Panc1 (cell line): Measurements from ENCODE around the gene MYMK.

Experiments used
- CTCF ChIP-seq: fragments of 450-650 bp; IDR thresholded peaks from 2 replicates; pipeline ENCODE4 v1.5.1; 2017; ENCODE audit warnings: mild to moderate bottlenecking
- POLR2AphosphoS5 ChIP-seq: IDR thresholded peaks from 2 replicates; pipeline ENCODE4 v1.6.1; 2012; ENCODE audit warnings: mild to moderate bottlenecking, low read depth, low read length, moderate library complexity
- SIN3A ChIP-seq: IDR thresholded peaks from 2 replicates; pipeline ENCODE4 v1.6.1; 2012; ENCODE audit warnings: low read depth, mild to moderate bottlenecking, low read length, moderate library complexity, borderline replicate concordance; ENCODE audit not compliant: insufficient read depth
- TCF7L2 ChIP-seq: IDR thresholded peaks from 2 replicates; pipeline ENCODE4 v1.6.1; 2011; ENCODE audit warnings: mild to moderate bottlenecking, low read depth, low read length, inconsistent platforms

GRCh38 chr9:133474215-133474614 lies 50.5 kb downstream of the MYMK start:
- TF ChIP-seq CTCF (no peak), POLR2AphosphoS5 (no peak), TCF7L2 (no peak), SIN3A (no peak)
